ENCODE data around the gene PALLD.

PALLD gene

DNA sequence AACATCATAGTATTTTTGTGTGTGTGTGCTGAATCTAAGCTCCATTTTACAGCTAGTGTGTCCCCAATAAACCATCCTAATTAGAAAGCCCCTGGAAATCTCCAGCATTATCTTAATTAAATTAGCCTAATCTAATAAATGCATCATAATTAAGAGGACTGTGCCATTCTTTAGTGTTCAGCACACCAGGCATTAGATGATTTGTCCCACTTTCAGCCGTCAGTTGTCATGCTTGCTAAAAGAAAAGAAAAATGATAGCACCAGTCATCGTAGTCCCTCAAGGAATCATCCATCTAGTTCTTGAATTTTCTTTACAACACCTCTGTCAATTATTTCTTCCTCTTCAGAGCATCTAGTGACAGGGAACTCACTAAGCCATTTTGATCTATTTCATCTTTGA, 155.9 kb downstream of the PALLD start:
- DNase-seq: no peak

DNA sequence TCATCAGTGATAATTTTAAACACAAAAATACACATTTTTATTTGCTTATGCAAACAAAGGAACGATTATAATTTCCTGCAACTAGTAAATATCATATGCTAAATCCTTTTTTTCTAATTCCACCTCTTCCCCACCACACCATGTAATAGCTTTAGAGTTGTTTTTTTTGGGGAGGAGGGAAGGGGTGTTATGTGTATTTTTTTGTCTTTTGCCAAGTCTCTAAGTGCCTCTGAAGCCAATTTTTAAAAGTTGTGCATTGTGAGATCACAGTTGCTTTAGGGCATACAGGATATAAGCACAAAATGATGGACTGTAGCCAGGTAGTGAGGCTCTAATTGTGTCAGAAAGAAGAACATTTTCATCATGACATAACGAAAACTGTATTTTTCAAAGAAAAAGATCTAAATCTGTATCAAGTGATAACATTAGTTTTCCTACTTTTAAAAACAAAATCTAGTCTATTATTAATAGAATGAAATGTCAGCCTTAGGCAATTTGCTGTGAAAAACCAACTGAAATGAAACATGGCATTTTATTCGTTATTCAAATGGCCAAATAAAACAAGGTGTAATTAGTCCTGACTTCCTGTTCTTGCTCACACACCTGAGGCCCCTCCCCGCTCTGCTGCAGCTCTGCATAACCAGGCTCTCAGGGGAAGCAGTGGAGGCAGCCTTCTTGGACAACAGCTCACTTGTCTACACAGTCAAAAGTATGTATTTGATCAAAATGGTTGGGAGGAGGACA, 157.4 kb downstream of the PALLD start:
- no peak for DNase-seq

DNA sequence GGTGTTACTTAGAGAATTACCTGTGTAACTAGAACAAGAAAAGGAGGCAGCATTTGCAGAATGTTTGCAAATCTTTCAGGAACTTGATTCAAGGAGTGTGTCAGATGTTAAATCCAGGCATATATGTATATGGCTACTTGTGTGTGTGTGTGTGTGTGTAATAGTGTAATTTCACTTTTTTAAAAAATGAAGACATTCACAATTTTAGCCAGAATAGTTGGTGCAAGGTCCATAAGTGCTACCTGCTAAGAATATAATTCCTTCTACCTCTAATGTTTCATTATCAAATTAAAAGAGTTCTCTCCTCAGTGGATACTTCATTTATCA, 158.0 kb downstream of the PALLD start:
- no peak for DNase-seq

- DNase-seq: no peak
Observed at GRCh38 chr4:168655182-168655581, 158.3 kb downstream of the PALLD start.

DNA sequence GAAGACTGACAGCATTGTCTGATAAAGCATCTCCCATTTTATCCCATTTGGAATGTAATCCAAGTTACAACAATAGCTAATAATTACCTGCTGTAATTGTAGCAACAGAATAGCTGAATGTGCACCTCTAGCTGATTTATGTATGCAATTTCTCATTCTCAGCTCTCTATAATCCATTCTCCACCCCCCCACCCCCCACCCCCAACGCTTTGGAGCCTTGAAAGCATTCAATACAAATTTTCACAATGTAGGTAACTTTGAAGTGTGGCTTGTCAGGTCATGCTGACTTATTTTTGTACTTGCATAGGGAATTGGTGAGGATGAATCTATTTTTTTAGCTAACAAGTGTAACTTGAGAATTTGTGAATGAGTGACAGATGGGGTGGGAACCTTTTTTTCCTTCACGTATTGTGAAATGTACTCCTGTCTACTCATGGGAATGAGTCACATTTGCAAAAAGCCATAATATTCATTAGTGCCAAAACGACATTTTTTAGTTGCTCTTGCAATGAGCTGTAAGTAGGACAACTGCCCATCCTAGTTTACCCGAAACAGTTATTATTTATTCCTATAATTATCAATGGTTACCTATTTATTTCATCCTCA, 159.3 kb downstream of the PALLD start:
- no peak for DNase-seq

- no peak for DNase-seq
Observed at GRCh38 chr4:168656946-168657473, 160.2 kb downstream of the PALLD start.

GRCh38 chr4:168658751-168659150, 161.9 kb downstream of the PALLD start:
- DNase-seq: no peak

GRCh38 chr4:168659741-168660465, 163.1 kb downstream of the PALLD start:
- DNase-seq: no peak

DNA sequence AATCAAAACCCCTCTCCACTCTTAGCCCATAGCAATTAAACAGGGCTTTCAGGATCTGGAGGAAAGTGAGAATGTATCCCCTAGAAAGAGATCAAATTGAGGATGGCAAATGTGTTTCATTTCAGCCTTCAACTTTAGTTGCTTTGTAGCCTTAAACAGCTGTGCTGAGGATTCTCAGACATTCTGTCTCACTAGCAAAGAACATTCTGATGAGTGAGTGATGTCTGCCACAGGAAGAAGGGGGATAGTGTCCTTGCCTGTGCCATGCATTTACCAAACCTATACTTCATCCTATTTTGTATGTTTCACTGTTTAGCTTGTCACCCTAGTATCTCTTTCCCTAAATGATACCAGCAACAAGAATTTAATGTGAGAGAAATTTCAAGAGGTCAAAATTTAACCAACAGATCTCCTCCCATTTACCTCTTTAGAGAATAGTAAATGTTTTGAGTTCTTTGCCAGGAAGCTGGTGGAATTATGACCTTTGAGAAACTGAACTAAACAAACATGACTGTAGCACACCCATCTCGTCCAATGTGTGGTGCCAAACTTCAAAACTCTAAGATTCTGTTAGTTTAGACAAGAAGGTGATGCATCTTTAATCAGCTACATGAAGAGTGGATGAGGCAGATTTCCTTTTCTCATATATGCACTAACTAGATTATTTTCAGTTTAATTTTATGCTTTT, 165.6 kb downstream of the PALLD start:
- no peak for DNase-seq

DNA sequence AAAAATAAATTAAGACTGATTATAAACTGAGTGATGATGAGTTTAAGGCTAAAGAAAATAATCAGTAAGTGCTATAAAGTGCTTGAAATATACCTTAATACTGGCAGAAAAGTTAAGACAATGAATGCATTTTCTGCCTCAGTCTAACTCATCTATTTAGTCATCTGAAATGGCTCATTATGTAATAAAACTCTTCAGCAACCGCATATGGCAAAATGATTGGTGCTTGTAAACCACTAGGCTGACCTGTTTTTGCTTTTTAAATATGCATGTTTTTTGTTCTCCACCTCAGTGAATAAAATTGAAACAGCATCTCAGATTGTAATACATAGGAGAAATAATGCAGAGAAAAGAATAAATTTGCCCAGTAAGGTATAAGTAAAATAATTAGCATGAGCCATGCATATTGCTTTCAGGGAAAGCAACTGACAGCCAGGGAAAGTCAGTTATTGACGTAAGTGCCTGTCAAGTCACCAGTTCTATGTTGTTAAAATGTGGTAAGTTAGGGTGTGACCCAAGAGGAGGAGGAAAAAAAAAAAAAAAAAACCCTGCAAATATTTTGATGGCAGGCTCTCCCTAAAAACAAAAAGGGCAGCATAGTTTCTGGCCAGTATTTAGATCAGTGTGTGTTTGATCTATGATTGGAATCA, 167.5 kb downstream of the PALLD start:
- no peak for DNase-seq

DNA sequence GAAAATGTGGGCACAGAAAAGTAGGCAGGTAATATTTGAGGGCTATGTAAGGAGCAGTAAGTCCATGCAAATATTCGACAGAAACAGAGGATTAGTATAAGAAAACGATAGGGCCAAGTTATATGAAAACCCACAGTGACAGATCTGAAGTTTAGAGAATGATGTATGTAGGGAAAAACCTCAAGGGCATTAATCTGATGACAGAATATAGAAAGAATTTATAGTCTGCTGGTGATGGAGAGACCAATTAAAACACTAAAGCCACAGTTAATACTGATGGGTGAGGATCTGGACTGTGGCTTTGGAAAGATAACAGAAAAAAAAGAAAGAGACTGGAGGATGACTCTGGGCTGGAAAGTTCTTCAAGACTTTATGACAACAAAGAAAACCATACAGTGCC, 169.7 kb downstream of the PALLD start:
- DNase-seq: no peak

DNA sequence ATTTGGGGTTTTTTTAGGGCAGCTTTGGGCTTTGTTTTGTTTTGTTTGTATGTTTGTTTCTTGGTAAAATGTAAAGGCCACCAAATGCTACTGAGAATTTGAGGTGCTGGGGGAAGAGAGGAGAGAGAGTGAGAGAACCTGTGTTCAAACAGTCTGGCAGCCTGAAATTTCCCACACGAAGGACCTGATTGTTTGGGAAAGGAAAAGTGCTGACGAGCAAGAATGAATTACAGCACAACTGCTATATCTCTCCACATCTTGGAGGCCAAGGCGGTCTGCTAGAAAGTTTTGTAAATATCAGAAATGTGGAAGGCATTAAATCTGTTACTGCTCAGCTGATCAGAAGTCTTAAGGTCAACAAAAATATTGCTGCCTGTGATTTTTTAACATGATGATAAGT, 170.5 kb downstream of the PALLD start:
- DNase-seq: peak; percentile 44

DNA sequence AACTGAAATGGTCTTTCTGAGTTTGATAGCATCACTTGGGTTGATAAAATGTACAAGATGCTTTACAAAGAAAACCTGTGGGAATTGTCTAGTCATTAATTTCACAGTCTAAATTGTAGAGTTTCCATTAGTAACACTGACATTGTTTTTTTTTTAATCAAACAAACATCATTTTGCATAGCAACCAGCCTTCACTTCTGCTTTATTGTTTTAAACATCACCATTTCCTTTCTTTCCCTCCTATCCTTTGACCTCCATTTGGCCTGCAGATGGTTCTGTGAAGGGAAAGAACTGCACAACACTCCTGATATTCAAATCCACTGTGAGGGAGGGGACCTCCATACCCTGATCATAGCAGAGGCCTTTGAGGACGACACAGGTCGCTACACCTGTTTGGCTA, 171.1 kb downstream of the PALLD start:
- no peak for DNase-seq

DNA sequence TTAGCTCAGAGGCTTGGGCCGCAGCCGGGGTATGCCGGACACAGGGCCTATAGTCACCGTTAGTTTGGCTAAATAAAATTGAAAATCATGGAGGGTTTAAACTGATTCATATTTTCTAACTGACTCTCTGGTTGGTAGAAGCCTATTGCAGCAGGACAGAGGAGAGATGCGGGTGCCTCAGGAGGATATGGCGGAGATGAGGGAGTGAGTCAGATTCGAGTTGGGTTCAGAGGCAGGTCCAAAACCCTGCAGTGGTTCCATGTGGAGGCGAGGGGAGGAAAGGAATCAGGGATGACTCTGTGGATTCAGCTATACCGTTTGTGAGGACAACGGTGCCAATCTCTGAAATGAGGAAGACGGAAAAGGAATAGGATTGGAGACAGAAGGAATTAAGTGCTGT, 176.6 kb downstream of the PALLD start:
- no peak for DNase-seq

GRCh38 chr4:168674077-168674747, 177.4 kb downstream of the PALLD start:
- DNase-seq: no peak

DNA sequence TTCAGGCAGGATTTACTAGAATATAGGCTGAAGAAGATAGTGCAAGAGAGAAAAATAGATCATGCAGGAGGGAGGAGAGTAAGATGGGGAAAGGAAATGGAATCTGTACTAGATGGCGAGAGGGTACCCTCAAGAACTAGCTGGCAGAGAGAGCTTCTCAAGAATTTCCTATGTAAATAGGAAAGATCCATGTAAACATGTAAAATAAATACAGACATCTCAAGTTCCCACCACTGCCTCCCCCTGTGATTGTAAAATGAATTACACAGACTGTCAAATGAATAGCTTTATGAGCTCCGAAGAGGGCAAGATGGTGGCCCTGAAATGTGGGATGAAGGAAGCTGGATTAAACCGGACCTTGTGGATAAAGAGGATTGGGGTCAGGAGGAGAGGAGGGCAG, 178.0 kb downstream of the PALLD start:
- DNase-seq: no peak

GRCh38 chr4:168677063-168677462, 180.2 kb downstream of the PALLD start:
- no peak for DNase-seq

GRCh38 chr4:168677879-168678278, 181.0 kb downstream of the PALLD start:
- no peak for DNase-seq

DNA sequence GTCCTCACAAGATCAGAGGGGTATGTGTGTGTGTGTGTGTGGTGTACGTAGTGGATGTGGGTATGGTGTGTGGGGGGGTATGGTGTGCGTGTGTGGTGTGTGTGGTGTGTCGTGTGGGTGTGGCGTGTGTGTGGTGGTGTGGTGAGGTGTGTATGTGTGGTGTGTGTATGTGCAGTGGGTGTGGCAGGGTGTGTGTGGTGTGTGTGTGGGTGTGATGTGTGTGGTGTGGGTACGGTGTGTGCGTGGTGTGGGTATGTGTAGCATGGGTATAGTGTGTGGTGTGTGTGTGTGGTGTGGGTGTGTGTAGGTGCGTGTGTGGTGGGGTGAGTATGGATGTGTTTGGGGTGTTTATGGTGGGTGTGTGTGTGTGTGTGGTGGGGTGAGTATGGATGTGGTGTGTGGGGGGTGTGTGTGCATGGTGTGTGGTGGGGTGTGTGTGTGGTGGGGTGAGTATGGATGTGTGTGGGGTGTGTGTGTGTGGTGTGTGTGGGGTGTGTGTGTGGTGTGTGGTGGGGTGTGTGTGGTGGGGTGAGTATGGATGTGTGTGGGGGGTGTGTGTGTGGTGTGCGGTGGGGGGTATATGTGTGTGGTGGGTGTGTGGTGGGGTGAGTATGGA, 182.0 kb downstream of the PALLD start:
- DNase-seq: no peak

- DNase-seq: no peak
Observed at GRCh38 chr4:168679397-168679796, 182.5 kb downstream of the PALLD start.

DNA sequence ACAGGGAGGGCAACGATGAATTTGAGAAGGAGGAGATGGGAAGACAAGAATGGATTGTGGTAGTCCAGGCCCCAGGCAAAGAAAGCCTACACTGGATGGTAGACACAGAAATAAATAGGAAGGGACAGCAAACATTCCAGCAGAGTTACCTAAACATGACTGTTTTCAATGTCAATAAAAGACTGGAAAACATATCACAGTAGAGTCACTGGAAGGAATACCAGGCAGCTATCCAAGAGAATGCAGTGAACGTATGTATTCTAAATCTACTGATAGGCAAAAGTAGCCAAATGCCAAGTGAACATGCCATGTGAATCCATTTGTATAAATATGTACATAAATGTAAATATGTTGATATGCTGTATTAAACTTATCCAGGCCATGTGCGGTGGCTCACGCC, 183.0 kb downstream of the PALLD start:
- DNase-seq: no peak

Measured in right hindlimb (tissue), 1 donor.